ENCODE measurements around the gene GALNS. TPM values are rescaled to one million over a fixed set of nuclear protein-coding genes. Genes with fewer than 3 reads are reported as not detected.

GALNS gene
- total and polyA plus RNA-seq, 9 donors: 14.0 to 40.4 (median 21.6) TPM

DNA sequence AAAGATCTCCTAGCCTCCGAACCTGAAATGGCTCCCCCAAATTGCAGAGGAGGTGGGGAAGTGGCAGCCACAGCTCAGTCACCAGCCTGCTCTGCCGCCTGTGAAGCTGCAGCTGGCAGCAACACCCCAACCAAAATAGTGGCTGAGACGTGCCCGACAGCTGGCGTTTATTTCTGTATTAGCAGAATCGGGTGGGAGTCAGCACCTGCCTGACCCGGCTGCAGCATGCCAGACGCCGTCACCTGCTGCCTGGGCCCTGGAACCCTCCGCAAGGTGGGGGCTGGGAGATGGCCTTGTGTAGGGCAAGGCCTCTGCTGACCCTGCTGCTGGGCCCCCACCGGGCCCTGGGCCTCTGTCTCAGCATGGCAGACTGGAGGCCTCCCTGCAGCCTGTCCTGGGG is 27.2 kb upstream of the GALNS start:
- Histone ChIP-seq H3K9me3 (no peaks in the 10 kb centered on the region), H3K4me1 (ENCODE audit: insufficient read depth) (peaks cover 6% of the 10 kb centered on the region), H3K36me3 (no peaks in the 10 kb centered on the region), H3K27me3 (no peaks in the 10 kb centered on the region), H3K27ac (no peak overlapping the region), H3K4me3 (no peak overlapping the region)
- DNase-seq: no peak
- intact Hi-C loops (cut with DNase I): no loop called here
- no peak for TF ChIP-seq POLR2A (IDR thresholded peaks at IDR 0.05)
- no peak for TF ChIP-seq EP300 (IDR thresholded peaks at IDR 0.05)
- TF ChIP-seq, protein P1, sequence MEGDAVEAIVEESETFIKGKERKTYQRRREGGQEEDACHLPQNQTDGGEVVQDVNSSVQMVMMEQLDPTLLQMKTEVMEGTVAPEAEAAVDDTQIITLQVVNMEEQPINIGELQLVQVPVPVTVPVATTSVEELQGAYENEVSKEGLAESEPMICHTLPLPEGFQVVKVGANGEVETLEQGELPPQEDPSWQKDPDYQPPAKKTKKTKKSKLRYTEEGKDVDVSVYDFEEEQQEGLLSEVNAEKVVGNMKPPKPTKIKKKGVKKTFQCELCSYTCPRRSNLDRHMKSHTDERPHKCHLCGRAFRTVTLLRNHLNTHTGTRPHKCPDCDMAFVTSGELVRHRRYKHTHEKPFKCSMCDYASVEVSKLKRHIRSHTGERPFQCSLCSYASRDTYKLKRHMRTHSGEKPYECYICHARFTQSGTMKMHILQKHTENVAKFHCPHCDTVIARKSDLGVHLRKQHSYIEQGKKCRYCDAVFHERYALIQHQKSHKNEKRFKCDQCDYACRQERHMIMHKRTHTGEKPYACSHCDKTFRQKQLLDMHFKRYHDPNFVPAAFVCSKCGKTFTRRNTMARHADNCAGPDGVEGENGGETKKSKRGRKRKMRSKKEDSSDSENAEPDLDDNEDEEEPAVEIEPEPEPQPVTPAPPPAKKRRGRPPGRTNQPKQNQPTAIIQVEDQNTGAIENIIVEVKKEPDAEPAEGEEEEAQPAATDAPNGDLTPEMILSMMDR (IDR thresholded peaks at IDR 0.05): no peak
- 71 to 86% (median 83%) methylated on average over 10 to 11 of the region's 11 CpGs for WGBS, 3 donors

DNA sequence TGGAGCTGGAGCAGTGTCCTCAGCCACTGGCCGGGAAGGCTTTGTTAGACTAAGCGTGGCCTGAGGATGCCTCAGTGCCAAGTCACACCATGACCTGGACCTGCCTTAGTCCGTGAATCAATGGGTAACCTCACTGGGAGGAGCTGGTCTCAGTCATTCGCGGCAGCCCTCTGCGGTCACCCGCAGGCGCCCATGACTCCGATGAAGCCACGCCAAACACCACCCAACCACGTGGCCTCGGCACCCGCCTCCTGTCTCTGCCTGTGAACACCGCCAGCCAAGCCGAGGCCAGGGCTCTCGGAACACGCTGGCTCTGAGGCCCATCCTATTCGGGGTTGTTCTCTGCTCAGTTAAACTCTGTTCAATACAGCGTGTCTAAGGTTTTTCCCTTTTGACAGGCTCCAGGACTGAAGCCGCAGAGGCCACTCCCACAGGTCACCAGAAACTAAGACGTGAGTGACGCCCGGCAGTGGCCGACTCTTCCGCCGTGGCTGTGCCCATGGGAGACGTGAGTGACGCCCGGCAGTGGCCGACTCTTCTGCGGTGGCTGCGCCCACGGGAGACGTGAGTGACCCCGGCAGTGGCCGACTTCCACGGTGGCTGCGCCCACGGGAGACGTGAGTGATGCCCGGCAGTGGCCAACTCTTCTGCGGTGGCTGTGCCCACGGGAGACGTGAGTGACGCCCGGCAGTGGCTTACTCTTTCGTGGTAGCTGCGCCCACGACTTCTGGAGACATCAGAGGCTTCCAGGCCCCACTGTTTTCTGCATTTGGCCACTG is 26.6 kb upstream of the GALNS start:
- Histone ChIP-seq H3K4me3 (no peak overlapping the region), H3K27ac (no peak overlapping the region), H3K9me3 (no peaks in the 10 kb centered on the region), H3K27me3 (no peaks in the 10 kb centered on the region), H3K4me1 (ENCODE audit: insufficient read depth) (peaks cover 6% of the 10 kb centered on the region), H3K36me3 (no peaks in the 10 kb centered on the region)
- DNase-seq: no peak
- TF ChIP-seq, protein P1 (IDR thresholded peaks at IDR 0.05): no peak
- TF ChIP-seq EP300 (IDR thresholded peaks at IDR 0.05): no peak
- TF ChIP-seq POLR2A (IDR thresholded peaks at IDR 0.05): no peak
- WGBS, 3 donors: 90 to 92% (median 90%) methylated on average over 47 to 49 of the region's 49 CpGs
- intact Hi-C loops (cut with DNase I): no loop called here

DNA sequence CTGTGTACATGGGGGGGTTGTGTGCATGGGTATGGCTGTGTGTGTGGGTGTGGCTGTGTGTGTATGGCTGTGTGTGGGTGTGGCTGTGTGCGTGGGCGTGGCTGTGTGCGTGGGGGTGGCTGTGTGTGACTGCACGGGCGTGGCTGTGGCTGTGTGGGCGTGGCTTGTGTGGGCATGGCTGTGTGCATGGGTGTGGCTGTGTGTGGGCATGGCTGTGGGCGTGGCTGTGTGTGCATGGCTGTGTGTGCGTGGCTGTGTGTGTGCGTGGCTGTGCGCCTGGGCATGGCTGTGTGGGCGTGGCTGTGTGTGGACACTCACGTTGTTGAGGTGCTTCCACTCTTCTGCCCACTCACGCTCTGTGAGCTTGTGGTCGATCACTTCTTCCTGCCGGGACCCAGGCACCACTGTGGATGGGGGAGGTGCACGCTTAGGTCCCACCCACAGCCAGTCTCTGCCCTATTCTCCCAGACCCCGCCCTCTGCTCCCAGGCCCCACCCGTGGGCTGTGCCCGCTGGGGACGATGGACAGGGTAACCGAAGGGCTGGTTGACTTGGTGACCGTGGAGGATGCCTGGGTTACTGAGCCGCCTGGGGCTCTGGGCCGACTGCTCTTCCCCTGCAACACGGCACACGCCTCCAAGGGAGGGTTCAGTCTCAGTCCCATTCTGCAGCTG is 25.7 kb upstream of the GALNS start:
- Histone ChIP-seq H3K27me3 (no peaks in the 10 kb centered on the region), H3K4me1 (ENCODE audit: insufficient read depth) (peaks cover 6% of the 10 kb centered on the region), H3K36me3 (no peaks in the 10 kb centered on the region), H3K9me3 (no peaks in the 10 kb centered on the region), H3K27ac (no peak overlapping the region), H3K4me3 (no peak overlapping the region)
- no peak for TF ChIP-seq EP300 (IDR thresholded peaks at IDR 0.05)
- TF ChIP-seq POLR2A (IDR thresholded peaks at IDR 0.05): no peak
- TF ChIP-seq, protein P1 (IDR thresholded peaks at IDR 0.05): no peak
- no peak for DNase-seq
- 77 to 83% (median 81%) methylated on average over 26 of the region's 26 CpGs for WGBS, 3 donors
- intact Hi-C loops (cut with DNase I): no loop called here

DNA sequence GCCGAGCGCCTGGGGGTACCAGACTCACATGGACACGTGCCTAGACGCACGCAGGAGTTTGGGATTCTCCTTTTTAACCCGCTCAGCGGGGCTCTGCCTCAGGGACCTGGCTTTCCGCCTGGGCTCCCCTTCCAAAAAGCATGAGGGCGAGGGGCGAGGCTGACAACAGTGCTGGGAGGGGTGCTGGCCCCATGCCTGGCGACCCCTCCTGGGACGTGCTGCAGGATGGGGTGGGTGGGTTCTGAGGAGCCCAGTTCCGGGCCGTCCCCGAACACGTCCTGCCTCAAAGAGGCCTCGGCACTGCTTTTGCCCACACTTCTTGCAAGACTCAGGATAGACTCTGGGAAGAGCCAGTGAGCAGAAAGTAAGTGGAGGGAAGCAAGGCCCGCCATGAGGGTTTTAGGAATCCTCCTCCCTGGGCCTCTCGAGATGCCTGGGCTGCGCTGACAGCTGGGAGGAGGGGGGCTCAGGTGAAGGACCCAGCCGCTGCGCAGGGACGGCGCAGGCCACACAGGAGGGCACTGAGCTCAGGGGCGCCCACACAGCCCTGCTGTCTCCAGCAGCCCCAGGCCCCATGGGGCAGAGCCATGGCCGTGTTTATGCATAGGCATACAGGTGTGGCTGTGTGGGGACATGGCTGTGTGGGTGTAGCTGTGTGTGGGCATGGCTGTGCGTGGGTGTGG is 25.1 kb upstream of the GALNS start:
- no peaks in the 10 kb centered on the region for H3K36me3 ChIP-seq
- H3K27me3 ChIP-seq: no peaks in the 10 kb centered on the region
- peaks cover 5% of the 10 kb centered on the region for H3K4me1 ChIP-seq (ENCODE audit: insufficient read depth)
- TF ChIP-seq, protein P1 (IDR thresholded peaks at IDR 0.05): no peak
- TF ChIP-seq POLR2A (IDR thresholded peaks at IDR 0.05): no peak
- no peak for TF ChIP-seq EP300 (IDR thresholded peaks at IDR 0.05)
- no peak overlapping the region for H3K27ac ChIP-seq
- 54 to 71% (median 64%) methylated on average over 27 of the region's 27 CpGs for WGBS, 3 donors
- H3K4me3 ChIP-seq: no peak overlapping the region
- DNase-seq: no peak
- intact Hi-C loops (cut with DNase I): no loop called here
- no peaks in the 10 kb centered on the region for H3K9me3 ChIP-seq
